IPS-20b (cell line): ENCODE data around the gene DICER1.
"Not testable (repeated sequence)": the region's sequence is repeated elsewhere in the genome, so short reads cannot be mapped to it uniquely, and the experiment has no call there.

ENCODE experiments used
- H3K27ac ChIP-seq: one replicate; pipeline ENCODE4 v1.5.1; 2013; ENCODE audit warnings: low read length
- H3K27me3 ChIP-seq: 2 replicates; pipeline ENCODE4 v1.6.1; 2013; ENCODE audit warnings: mild to moderate bottlenecking, low read length, inconsistent platforms; ENCODE audit not compliant: insufficient read depth
- H3K36me3 ChIP-seq: 2 replicates; pipeline ENCODE4 v1.6.1; 2013; ENCODE audit warnings: low read depth, mild to moderate bottlenecking, inconsistent platforms, low read length, moderate library complexity; ENCODE audit not compliant: insufficient read depth
- H3K4me1 ChIP-seq: 2 replicates; pipeline ENCODE4 v1.6.1; 2013; ENCODE audit warnings: mild to moderate bottlenecking, control low read depth, inconsistent platforms, low read length, moderate library complexity; ENCODE audit not compliant: insufficient read depth
- H3K4me3 ChIP-seq: 2 replicates; pipeline ENCODE4 v1.5.1; 2013; ENCODE audit warnings: mild to moderate bottlenecking, low read length, inconsistent platforms
- H3K9ac ChIP-seq: 2 replicates; pipeline ENCODE4 v1.6.1; 2013; ENCODE audit warnings: low read depth, mild to moderate bottlenecking, inconsistent platforms, low read length, moderate library complexity
- H3K9me3 ChIP-seq: 2 replicates; pipeline ENCODE4 v1.6.1; 2013; ENCODE audit warnings: mild to moderate bottlenecking, low read depth, low read length, inconsistent platforms; ENCODE audit not compliant: insufficient read depth

DICER1 gene

DNA sequence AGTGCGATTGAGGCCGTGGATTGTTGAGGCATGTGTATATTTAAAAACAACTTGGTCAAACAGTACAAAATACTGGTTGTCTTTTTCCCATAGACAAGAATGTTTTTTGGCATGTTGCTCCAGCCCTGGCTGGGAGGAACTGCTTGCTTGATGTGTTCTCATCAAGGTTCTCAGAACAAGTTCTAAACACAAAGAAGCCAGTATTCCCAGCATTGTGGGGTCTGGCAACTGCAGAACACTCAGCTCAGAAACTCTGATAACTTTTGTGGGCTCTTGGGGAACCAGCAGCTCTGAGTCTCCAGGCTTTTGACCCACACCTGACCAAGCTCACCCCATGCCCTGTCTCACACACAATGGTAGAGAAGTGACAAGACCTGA lies 27.1 kb upstream of the DICER1 start:
- H3K4me1 ChIP-seq: no peaks in the 10 kb centered on the region
- no peak overlapping the region for H3K9ac ChIP-seq
- no peak overlapping the region for H3K4me3 ChIP-seq
- no peaks in the 10 kb centered on the region for H3K9me3 ChIP-seq
- no peaks in the 10 kb centered on the region for H3K27me3 ChIP-seq
- no peak overlapping the region for H3K27ac ChIP-seq
- no peaks in the 10 kb centered on the region for H3K36me3 ChIP-seq

GRCh38 chr14:95183532-95184412 lies 26.4 kb upstream of the DICER1 start:
- no peaks in the 10 kb centered on the region for H3K9me3 ChIP-seq
- H3K4me3 ChIP-seq: no peak overlapping the region
- no peak overlapping the region for H3K27ac ChIP-seq
- H3K9ac ChIP-seq: no peak overlapping the region
- no peaks in the 10 kb centered on the region for H3K4me1 ChIP-seq
- H3K36me3 ChIP-seq: no peaks in the 10 kb centered on the region
- no peaks in the 10 kb centered on the region for H3K27me3 ChIP-seq

DNA sequence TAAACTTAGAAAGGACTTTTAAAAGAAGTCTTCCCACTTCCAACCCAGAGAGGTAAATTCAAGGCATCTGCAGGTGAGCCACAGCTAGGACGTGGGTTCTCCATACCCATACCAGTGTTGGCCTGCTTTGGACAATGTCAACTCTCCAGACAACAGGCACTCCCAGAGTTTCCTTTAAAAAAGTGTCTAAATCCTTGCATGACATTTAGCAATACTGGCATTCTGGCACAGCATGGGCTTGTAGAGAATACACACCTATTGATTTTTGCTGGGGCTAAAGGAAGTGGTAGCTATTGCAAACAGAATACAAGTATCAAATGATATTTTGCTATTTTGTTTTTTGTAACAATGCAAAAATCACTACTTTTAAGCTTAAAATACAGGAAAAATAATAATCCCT lies 25.8 kb upstream of the DICER1 start:
- Histone ChIP-seq H3K36me3 (no peaks in the 10 kb centered on the region), H3K27ac (no peak overlapping the region), H3K4me3 (no peak overlapping the region), H3K9ac (no peak overlapping the region), H3K4me1 (no peaks in the 10 kb centered on the region), H3K27me3 (no peaks in the 10 kb centered on the region), H3K9me3 (no peaks in the 10 kb centered on the region)

GRCh38 chr14:95182379-95182778 lies 25.1 kb upstream of the DICER1 start:
- Histone ChIP-seq H3K9ac (no peak overlapping the region), H3K27ac (no peak overlapping the region), H3K4me1 (no peaks in the 10 kb centered on the region), H3K4me3 (no peak overlapping the region), H3K27me3 (no peaks in the 10 kb centered on the region), H3K36me3 (no peaks in the 10 kb centered on the region), H3K9me3 (no peaks in the 10 kb centered on the region)

GRCh38 chr14:95180966-95181741 lies 23.8 kb upstream of the DICER1 start:
- Histone ChIP-seq H3K27me3 (no peaks in the 10 kb centered on the region), H3K4me1 (no peaks in the 10 kb centered on the region), H3K9me3 (no peaks in the 10 kb centered on the region), H3K4me3 (no peak overlapping the region), H3K9ac (no peak overlapping the region), H3K36me3 (no peaks in the 10 kb centered on the region), H3K27ac (no peak overlapping the region)

GRCh38 chr14:95175670-95176069 lies 18.3 kb upstream of the DICER1 start:
- not testable (repeated sequence) for H3K4me1 ChIP-seq, H3K27ac ChIP-seq, H3K36me3 ChIP-seq, H3K4me3 ChIP-seq, H3K27me3 ChIP-seq, H3K9me3 ChIP-seq, H3K9ac ChIP-seq

DNA sequence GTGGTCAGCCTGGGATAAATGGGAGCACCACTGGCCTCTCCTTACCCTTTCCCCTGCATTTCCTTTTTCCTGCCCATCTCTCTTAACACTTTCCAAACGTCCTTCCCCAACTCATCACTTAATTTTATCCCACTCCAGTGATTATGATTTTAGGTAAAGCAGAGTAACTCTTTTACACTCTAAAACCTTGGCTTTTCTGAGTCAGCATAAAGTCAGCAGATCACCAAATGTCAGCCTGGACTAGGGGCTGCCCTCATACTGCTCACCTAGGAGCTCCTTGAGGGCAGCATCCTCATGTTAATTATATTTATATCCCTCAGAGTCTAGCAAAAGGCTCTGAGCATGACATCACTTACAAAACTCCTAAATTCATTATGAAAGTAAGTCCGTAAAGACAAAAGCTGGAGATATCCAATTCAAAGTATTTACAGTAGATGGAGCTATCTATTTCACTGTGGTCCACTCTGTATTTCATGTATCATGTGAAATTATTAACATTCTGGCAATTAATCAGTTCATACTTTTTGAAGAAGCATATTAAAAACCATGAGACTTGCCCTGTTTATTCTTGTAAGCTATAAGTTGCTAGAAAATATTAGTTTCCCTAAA lies 17.0 kb upstream of the DICER1 start:
- Histone ChIP-seq H3K27ac (no peak overlapping the region), H3K4me1 (no peaks in the 10 kb centered on the region), H3K9me3 (no peaks in the 10 kb centered on the region), H3K9ac (no peak overlapping the region), H3K4me3 (no peak overlapping the region), H3K27me3 (no peaks in the 10 kb centered on the region), H3K36me3 (no peaks in the 10 kb centered on the region)

DNA sequence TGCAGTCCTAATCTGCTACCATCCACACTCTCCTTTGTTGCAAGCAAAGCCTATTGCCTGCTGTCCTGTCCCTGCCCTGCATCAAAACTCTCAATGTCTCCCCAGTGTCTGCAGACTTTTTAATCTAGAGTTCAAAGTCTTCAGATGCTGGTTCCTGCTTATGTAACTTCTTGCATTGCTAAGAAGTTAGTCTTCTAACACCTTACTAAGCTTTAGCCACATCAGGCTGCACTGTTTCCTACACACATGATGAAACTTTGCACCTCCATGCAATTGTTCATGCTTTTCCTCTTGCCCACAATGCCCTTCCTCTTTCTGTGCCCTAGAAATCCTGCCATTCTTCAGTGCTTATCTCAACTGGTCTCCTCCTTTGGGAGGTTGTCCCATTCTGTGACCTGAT lies 16.2 kb upstream of the DICER1 start:
- Histone ChIP-seq H3K36me3 (no peaks in the 10 kb centered on the region), H3K9ac (no peak overlapping the region), H3K27ac (no peak overlapping the region), H3K9me3 (no peaks in the 10 kb centered on the region), H3K4me1 (no peaks in the 10 kb centered on the region), H3K27me3 (no peaks in the 10 kb centered on the region), H3K4me3 (no peak overlapping the region)

DNA sequence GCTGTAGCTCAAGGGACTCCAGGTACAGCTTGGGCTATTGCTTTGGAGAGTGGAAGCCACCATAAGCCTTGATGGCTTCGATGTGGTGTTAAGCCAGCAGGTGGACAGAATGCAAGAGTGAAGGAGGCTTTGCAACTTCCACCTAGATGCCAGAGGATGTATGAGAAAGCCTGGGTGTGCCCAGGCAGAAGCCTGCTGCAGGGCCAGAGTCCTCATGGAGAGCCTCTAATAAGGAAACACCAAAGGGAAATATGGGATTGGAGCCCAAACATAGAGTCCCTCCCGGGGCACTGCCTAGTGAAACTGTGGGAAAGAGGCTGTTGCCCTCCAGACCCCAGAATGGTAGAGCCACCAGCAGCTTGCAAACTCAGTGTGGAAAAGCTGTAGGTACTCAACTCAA lies 9.8 kb upstream of the DICER1 start:
- Histone ChIP-seq H3K9me3 (peaks cover 5% of the 10 kb centered on the region; the same call in 1 of the 2 replicates), H3K4me1 (peaks cover 9% of the 10 kb centered on the region; the same call in 1 of the 2 replicates), H3K27ac (no peak overlapping the region), H3K27me3 (no peaks in the 10 kb centered on the region), H3K4me3 (no peak overlapping the region), H3K36me3 (no peaks in the 10 kb centered on the region), H3K9ac (no peak overlapping the region)

DNA sequence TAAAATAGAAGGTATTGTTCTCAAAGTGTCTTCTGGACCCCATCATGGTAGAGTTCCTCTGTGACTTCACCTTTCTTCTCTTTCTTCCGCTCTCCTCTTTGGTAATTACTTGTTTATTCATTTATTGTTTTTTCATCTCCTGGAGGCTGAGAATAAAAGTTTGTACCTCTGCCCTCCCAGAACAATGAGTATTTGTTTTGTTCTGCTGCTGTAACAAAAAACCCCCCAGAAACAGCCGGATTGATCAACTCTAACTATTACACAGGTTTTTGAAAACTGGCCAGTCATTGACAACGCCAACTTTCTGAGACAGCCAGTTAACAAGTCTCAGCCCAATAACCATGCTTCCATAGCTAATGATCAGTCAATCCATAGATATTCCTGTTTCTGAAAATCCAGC lies 8.2 kb upstream of the DICER1 start:
- Histone ChIP-seq H3K27me3 (no peaks in the 10 kb centered on the region), H3K4me1 (peaks cover 10% of the 10 kb centered on the region; the same call in 1 of the 2 replicates), H3K9me3 (peaks cover 5% of the 10 kb centered on the region; the same call in 1 of the 2 replicates), H3K4me3 (no peak overlapping the region), H3K9ac (no peak overlapping the region), H3K27ac (no peak overlapping the region), H3K36me3 (no peaks in the 10 kb centered on the region)

GRCh38 chr14:95164506-95164905 lies 7.2 kb upstream of the DICER1 start:
- H3K9ac ChIP-seq: no peak overlapping the region

More at GRCh38 chr14:95164506-95164905, 7.2 kb upstream of the DICER1 start:
- Histone ChIP-seq H3K9me3 (peaks cover 5% of the 10 kb centered on the region; the same call in 1 of the 2 replicates), H3K36me3 (no peaks in the 10 kb centered on the region), H3K27ac (no peak overlapping the region), H3K4me3 (no peak overlapping the region), H3K27me3 (no peaks in the 10 kb centered on the region), H3K4me1 (peaks cover 10% of the 10 kb centered on the region; the same call in 1 of the 2 replicates)
